Pancreas (tissue), 10 donors: ENCODE measurements around the gene ZDHHC14. TPM values are rescaled to one million over a fixed set of nuclear protein-coding genes. Genes with fewer than 3 reads are reported as not detected.
A peak's percentile ranks its signal among the peaks of the same experiment; 100 is the strongest.
"Not testable (repeated sequence)": the region's sequence is repeated elsewhere in the genome, so short reads cannot be mapped to it uniquely, and the experiment has no call there.

ENCODE experiments used
- ATAC-seq, 4 donors: fragments of 200-7000 bp; cut with Tn5 transposase; one replicate each; pipeline versions ENCODE4 v1.8.0 to v1.9.1; 2020; ENCODE audit warnings: mild to moderate bottlenecking in 4 of 4, moderate library complexity in 4 of 4
- DNase-seq, 6 donors: peaks; one replicate each; pipeline ENCODE4 v3.0.0-alpha.2; 2020
- FAIRE-seq: peaks from 2 replicates; lab custom pipeline; 2012; peaks lifted over from hg19 to GRCh38; lab: Jason Lieb, UNC
- H3K27ac ChIP-seq, 4 donors: fragments of 200-600 bp; sonication (generic); 1 replicate in 3 of 4; 2 replicates in 1 of 4; pipeline versions ENCODE4 v1.5.0 to v1.8.0; 2020
- H3K27me3 ChIP-seq, 4 donors: fragments of 200-600 bp; one replicate each; pipeline ENCODE4 v1.8.0; 2021
- H3K36me3 ChIP-seq, 3 donors: fragments of 200-600 bp; sonication (generic) in 1 of 3; one replicate each; pipeline versions ENCODE4 v1.5.0 to v1.8.0; 2020 to 2021
- H3K4me1 ChIP-seq, 3 donors: fragments of 200-600 bp; one replicate each; pipeline ENCODE4 v1.8.0; 2021
- H3K4me3 ChIP-seq, 4 donors: fragments of 200-600 bp; sonication (generic) in 2 of 4; one replicate each; pipeline versions ENCODE4 v1.5.0 to v1.8.0; 2020 to 2021
- H3K9me3 ChIP-seq, 4 donors: fragments of 200-600 bp; one replicate each; pipeline ENCODE4 v1.8.0; 2021
- WGBS, 2 donors: extraction: QIAGEN DNeasy Blood & Tissue Kit; methylation state at CpG; one replicate each; pipeline ENCODE4 v1.1.7; 2013; 5-methylcytosine and 5-hydroxymethylcytosine counted together
- intact Hi-C, 3 donors: fragments of 100-400 bp; cut with DNase I; formaldehyde crosslinking; loops; one replicate each; pipeline versions ENCODE4 v1.11.1 to v1.14.2; 2022
- polyA plus RNA-seq, 2 donors: library from polyadenylated mRNA; stranded (reverse); fragments of 200-250 nt; gene quantifications; one replicate each; pipeline ENCODE4 v1.2.3, GENCODE V29; 2013
- total RNA-seq, 6 donors: library from RNA; stranded (reverse); fragmentation: NEBNext Ultra II Directional in 4 of 6; extraction: Animal tissue kit (Norgen Biotek cat#: 25700) in 4 of 6; gene quantifications; one replicate each; pipeline versions ENCODE4 v1.2.1 to v1.2.4, GENCODE V29; 2021 to 2023
- TF ChIP-seq, protein P1 (sequence below), 4 donors: fragments of 200-600 bp; sonication (generic) in 3 of 4; IDR thresholded peaks; one replicate each; pipeline versions ENCODE4 v1.5.0 to v1.8.0; 2021; ENCODE audit warnings: antibody characterized with exemption in 4 of 4
- donor health status: healthy with polysubstance abuse.
- donor health status: DM: no; HTN: no; CAD: no; lungs with moderate emphysema.
- donor health status: DM: no; HTN: no; CAD: no.
- donor health status: control.
- donor health status: control.
- donor health status: Bipolar disorder and iron deficiency.
- donor health status: DM: yes; HTN: yes; CAD: no.
- donor health status: DM: no; HTN: no; CAD: no.
- donor health status: DM: no; HTN: no; CAD: no.
- donor health status: DM: yes; HTN: yes; CAD: no.

Gene ZDHHC14
- total and polyA plus RNA-seq, 8 donors, result 3.1 to 9.9 (median 4.5) TPM

DNA sequence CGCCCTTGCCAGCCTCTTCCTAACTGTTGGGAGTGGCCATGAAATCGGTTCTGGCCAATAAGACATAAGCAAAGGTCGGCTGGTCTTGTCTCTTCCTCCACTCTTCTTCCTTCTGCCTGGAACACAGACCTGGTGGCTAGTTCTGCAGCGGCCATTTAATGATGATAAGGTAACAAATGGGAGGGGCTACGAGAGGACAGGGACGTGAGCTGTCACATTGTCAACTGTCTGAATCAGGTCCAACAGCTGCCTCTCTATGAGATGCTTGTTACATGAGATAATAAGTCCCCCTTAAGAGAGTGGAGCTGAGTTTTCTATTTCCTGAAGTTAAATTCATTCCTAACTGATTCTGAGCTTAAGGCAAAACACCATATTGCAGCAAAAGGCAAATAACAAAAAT lies 45.2 kb upstream of the ZDHHC14 start:
- Histone ChIP-seq H3K27me3 (no peaks in the 10 kb centered on the region), H3K36me3 (no peaks in the 10 kb centered on the region), H3K4me3 (no peak overlapping the region), H3K4me1 (no peaks in the 10 kb centered on the region), H3K27ac (no peak overlapping the region), H3K9me3 (no peaks in the 10 kb centered on the region)
- 28 to 35% methylated on average over 6 of the region's 6 CpGs for WGBS, 2 donors
- FAIRE-seq, result no peak
- TF ChIP-seq, protein P1, sequence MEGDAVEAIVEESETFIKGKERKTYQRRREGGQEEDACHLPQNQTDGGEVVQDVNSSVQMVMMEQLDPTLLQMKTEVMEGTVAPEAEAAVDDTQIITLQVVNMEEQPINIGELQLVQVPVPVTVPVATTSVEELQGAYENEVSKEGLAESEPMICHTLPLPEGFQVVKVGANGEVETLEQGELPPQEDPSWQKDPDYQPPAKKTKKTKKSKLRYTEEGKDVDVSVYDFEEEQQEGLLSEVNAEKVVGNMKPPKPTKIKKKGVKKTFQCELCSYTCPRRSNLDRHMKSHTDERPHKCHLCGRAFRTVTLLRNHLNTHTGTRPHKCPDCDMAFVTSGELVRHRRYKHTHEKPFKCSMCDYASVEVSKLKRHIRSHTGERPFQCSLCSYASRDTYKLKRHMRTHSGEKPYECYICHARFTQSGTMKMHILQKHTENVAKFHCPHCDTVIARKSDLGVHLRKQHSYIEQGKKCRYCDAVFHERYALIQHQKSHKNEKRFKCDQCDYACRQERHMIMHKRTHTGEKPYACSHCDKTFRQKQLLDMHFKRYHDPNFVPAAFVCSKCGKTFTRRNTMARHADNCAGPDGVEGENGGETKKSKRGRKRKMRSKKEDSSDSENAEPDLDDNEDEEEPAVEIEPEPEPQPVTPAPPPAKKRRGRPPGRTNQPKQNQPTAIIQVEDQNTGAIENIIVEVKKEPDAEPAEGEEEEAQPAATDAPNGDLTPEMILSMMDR (IDR thresholded peaks at IDR 0.05), result no peak
- intact Hi-C loops, result loop anchor here in 1 of 3 donors (10.0 kb wide), 1 partner anchor 329 kb away; no protein-coding TSS in a partner anchor
- no peak for ATAC-seq
- DNase-seq, result no peak

DNA sequence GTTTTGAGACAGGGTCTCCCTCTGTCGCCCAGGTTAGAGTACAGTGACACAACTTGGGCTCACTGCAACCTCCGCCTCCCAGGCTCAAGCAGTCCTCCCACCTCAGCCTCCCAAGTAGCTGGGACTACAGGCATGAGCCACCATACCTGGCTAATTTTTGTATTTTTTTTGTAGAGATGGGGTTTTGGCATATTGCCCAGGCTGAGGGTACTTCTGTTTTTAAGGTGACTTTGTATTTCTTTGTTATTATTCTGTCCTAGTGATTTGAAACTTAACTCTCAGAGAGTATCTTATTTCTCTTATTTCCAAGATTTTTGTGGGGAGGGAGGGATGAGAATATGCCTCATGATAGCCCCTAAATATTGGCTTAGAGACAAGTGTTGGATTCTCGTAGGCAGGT lies 43.7 kb upstream of the ZDHHC14 start:
- not testable (repeated sequence) for H3K27me3 ChIP-seq, H3K9me3 ChIP-seq, H3K27ac ChIP-seq, FAIRE-seq, H3K36me3 ChIP-seq, DNase-seq, H3K4me1 ChIP-seq, H3K4me3 ChIP-seq, ATAC-seq
- 62 to 73% methylated on average over 3 of the region's 3 CpGs for WGBS, 2 donors
- intact Hi-C loops, result loop anchor here in 1 of 3 donors (10.0 kb wide), 1 partner anchor 328 kb away; no protein-coding TSS in a partner anchor

DNA sequence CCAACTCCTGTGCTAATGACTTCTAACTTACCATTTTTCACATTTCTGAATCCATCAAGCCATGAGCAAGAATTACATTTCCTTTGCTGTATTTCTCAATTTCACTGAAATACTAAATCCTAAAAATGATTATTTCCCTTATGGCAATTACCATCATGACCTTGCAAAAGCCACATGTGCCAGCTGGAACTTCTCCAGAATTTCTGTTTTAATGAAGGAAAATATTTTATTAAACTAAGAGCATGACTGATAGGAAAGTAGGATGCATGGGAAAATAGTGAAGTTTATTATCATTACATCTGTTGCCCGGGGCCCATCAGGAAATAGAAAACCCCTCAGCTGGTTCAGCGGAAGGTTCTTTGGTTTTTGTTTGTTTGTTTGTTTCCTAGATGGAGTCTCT lies 43.2 kb upstream of the ZDHHC14 start:
- Histone ChIP-seq H3K4me3 (no peak overlapping the region), H3K36me3 (no peaks in the 10 kb centered on the region), H3K27me3 (no peaks in the 10 kb centered on the region), H3K27ac (no peak overlapping the region), H3K9me3 (no peaks in the 10 kb centered on the region), H3K4me1 (no peaks in the 10 kb centered on the region)
- WGBS, 2 donors, result 75 to 81% methylated on average over 2 of the region's 2 CpGs
- DNase-seq (no peak), FAIRE-seq (no peak), ATAC-seq (no peak)
- TF ChIP-seq, protein P1 (IDR thresholded peaks at IDR 0.05), result no peak
- intact Hi-C loops, result loop anchor here in 1 of 3 donors (10.0 kb wide), 1 partner anchor 327 kb away; no protein-coding TSS in a partner anchor

DNA sequence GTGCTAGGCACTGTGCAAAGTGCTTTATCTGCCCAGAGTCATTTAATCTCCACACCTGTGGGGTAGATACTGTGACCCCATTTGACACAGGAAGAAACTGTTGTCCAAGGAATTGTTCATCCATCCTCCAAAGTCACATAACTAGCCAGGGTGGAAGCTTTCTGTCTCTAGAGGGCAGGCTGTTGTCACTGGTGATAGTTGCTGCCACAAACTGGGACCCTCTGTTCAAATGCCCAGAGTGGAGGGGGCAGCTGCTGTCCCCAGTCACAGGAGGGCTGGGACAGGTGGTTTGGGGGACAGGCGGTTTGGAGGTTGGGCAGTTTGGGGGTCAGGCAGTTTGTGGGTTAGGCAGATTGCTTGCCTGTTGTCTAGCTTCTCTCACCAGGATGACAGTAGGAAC lies 41.6 kb upstream of the ZDHHC14 start:
- H3K27me3 ChIP-seq, result no peaks in the 10 kb centered on the region
- ATAC-seq, result no peak
- H3K4me1 ChIP-seq, result no peaks in the 10 kb centered on the region
- intact Hi-C loops, result loop anchor here in 1 of 3 donors (10.0 kb wide), 1 partner anchor 325 kb away; no protein-coding TSS in a partner anchor
- TF ChIP-seq, protein P1 (IDR thresholded peaks at IDR 0.05), result no peak
- no peak for FAIRE-seq
- no peaks in the 10 kb centered on the region for H3K36me3 ChIP-seq
- WGBS, 2 donors, result 76 to 88% methylated on average over 1 of the region's 1 CpG
- H3K9me3 ChIP-seq, result no peaks in the 10 kb centered on the region
- H3K27ac ChIP-seq, result no peak overlapping the region
- H3K4me3 ChIP-seq, result no peak overlapping the region
- no peak for DNase-seq

GRCh38 chr6:157343732-157344131 lies 37.3 kb upstream of the ZDHHC14 start:
- TF ChIP-seq, protein P1 (IDR thresholded peaks at IDR 0.05), result no peak
- H3K4me1 ChIP-seq, result no peaks in the 10 kb centered on the region
- H3K36me3 ChIP-seq, result no peaks in the 10 kb centered on the region
- no peaks in the 10 kb centered on the region for H3K9me3 ChIP-seq
- WGBS, 2 donors, result 29 to 31% methylated on average over 4 of the region's 4 CpGs
- no peaks in the 10 kb centered on the region for H3K27me3 ChIP-seq
- H3K4me3 ChIP-seq, result no peak overlapping the region
- intact Hi-C loops, result no loop called here
- peak in 2 of 6 donors; percentile 8 to 24 for DNase-seq
- no peak overlapping the region for H3K27ac ChIP-seq
- FAIRE-seq, result no peak
- ATAC-seq, result peak; percentile 37 to 74 (median 66)
